BJ (cell line): Measurements from ENCODE around the gene ABCA13. TPM values are rescaled to one million over a fixed set of nuclear protein-coding genes. Genes with fewer than 3 reads are reported as not detected.

Source experiments
- CTCF ChIA-PET: fragments of 350-600 bp; formaldehyde crosslinking; extraction: SDS; loops from one replicate; lab custom pipeline; 2021; ENCODE audit warnings: antibody characterized with exemption, inconsistent platforms; lab: Yijun Ruan, JAX
- POLR2A ChIA-PET: fragments of 300-600 bp; sonication (Branson Sonifier 250); formaldehyde crosslinking; extraction: SDS; loops from one replicate; lab custom pipeline; 2021; ENCODE audit warnings: antibody characterized with exemption; lab: Charles Lee
- DNase-seq: peaks from one replicate; pipeline ENCODE4 v3.0.0-alpha.2; 2011; ENCODE audit warnings: low read depth
- H3K27me3 ChIP-seq: 2 replicates; pipeline ENCODE4 v1.6.0; 2011; ENCODE audit warnings: low read length; ENCODE audit not compliant: control insufficient read depth, insufficient read depth
- H3K36me3 ChIP-seq: 2 replicates; pipeline ENCODE4 v1.5.1; 2011; ENCODE audit warnings: low read length; ENCODE audit not compliant: control insufficient read depth, insufficient read depth
- H3K4me3 ChIP-seq: 2 replicates; pipeline ENCODE4 v1.5.1; 2011; ENCODE audit warnings: low read depth, mild to moderate bottlenecking, control low read depth, low read length
- polyA plus RNA-seq: library from polyadenylated mRNA; depleted of rRNA; stranded (reverse); fragments of >200 nt; gene quantifications from 2 replicates; pipeline ENCODE4 v1.2.3, GENCODE V29; 2011
- TF ChIP-seq, protein P1 (sequence below): IDR thresholded peaks from 2 replicates; pipeline ENCODE4 v1.5.1; 2011; ENCODE audit warnings: low read depth, mild to moderate bottlenecking, control low read depth, inconsistent platforms, low read length, moderate library complexity; ENCODE audit not compliant: insufficient read depth

The ABCA13 gene
- polyA plus RNA-seq, 1 experiment: 0.15 TPM

DNA sequence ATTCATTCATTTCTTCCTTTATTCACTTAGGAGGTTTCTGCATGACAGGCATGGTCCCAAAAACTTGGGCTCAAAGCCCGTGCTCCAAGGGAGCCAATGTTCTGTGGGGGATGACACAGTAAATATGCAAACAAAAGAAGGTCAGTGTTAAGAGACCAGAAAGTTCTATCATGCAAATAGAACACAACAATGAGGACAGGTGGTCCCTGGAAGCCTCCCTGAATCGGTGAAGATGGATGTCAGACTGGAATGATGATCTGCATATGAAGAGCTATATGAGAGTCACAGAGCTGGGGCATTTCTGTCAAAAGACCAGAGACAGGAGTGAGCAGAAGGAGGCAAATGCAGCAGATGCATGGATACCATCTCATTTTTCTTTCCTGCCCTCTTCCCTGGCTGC is 129.0 kb downstream of the ABCA13 start:
- TF ChIP-seq, protein P1, sequence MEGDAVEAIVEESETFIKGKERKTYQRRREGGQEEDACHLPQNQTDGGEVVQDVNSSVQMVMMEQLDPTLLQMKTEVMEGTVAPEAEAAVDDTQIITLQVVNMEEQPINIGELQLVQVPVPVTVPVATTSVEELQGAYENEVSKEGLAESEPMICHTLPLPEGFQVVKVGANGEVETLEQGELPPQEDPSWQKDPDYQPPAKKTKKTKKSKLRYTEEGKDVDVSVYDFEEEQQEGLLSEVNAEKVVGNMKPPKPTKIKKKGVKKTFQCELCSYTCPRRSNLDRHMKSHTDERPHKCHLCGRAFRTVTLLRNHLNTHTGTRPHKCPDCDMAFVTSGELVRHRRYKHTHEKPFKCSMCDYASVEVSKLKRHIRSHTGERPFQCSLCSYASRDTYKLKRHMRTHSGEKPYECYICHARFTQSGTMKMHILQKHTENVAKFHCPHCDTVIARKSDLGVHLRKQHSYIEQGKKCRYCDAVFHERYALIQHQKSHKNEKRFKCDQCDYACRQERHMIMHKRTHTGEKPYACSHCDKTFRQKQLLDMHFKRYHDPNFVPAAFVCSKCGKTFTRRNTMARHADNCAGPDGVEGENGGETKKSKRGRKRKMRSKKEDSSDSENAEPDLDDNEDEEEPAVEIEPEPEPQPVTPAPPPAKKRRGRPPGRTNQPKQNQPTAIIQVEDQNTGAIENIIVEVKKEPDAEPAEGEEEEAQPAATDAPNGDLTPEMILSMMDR: no peak
- no peak for DNase-seq
- ChIA-PET POLR2A (no interaction called here), CTCF (interaction anchor here (0.6 to 3.2 kb wide), 5 partner anchors 9 to 1539 kb away, joined by 3 to 23 read pairs (median 4); no protein-coding TSS in a partner anchor)
- no peak overlapping the region for H3K4me3 ChIP-seq
- no peaks in the 10 kb centered on the region for H3K27me3 ChIP-seq
- H3K36me3 ChIP-seq: no peaks in the 10 kb centered on the region

DNA sequence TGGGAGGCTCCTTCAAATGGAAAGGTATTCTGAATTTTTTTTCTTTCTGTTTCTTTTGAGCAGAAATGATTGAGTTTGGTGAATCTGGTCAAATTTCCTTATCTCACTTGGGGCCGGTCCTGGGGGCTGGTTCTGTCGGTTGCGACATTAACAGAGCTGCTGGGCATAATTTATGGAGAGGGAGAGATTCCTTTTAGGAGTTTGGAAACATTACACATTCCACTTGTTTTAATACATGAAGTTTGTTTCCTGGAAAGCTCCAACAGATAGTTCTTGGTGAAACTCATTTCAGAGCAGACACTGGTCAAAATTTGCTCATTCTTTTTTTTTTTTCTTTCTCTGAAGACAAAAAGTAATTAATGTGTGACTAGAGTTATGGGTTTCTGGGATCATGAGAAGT is 129.9 kb downstream of the ABCA13 start:
- DNase-seq: no peak
- no peak overlapping the region for H3K4me3 ChIP-seq
- no peaks in the 10 kb centered on the region for H3K36me3 ChIP-seq
- no peaks in the 10 kb centered on the region for H3K27me3 ChIP-seq
- TF ChIP-seq, protein P1: no peak
- ChIA-PET CTCF (no interaction called here), POLR2A (interaction anchor here (0.6 kb wide), 1 partner anchor 21 kb away, joined by 6 read pairs; no protein-coding TSS in a partner anchor)

DNA sequence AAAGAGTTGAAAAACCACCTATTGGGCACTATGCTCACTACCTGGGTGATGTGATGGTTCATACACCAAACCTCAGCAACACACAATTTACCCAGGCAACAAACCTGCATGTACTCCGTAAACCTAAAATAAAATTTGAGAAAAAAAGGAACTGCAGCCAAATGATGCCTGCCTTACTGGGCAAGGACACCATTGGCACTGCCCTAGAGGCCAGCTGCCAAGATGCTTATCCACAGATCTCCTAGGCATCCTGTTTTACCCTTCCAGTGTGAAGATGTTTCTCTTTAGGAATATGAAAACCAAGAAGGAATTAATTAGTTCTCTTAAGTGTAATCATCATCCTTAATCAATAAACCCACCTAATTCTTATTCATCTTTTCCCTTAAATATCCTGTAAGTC is 133.4 kb downstream of the ABCA13 start:
- H3K36me3 ChIP-seq: no peaks in the 10 kb centered on the region
- CTCF ChIA-PET: no interaction called here
- DNase-seq: no peak
- no peak overlapping the region for H3K4me3 ChIP-seq
- no peaks in the 10 kb centered on the region for H3K27me3 ChIP-seq
- TF ChIP-seq, protein P1: no peak
- POLR2A ChIA-PET: no interaction called here

DNA sequence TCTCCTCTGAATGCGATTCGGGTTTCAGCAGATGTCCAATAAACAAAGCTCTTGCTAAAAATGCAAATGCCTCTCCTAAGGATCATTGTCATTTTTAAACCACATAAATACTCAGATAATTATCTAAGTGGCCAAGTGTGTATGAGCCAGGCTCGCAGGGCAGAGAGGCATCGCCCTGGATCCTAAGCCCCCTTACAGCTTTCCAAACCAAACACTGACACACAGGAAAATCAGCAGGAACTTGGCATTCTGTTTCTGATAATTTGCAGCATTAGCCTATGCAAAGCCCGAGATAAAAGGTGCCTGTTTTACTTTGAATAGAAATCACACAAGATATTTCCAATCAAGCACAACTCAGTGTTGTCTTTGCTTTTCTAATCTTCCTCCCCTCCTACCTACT is 134.4 kb downstream of the ABCA13 start:
- H3K27me3 ChIP-seq: no peaks in the 10 kb centered on the region; the same call in 1 of the 2 replicates
- no peak overlapping the region for H3K4me3 ChIP-seq
- POLR2A ChIA-PET: no interaction called here
- CTCF ChIA-PET: no interaction called here
- no peak for DNase-seq
- TF ChIP-seq, protein P1: no peak
- no peaks in the 10 kb centered on the region for H3K36me3 ChIP-seq

DNA sequence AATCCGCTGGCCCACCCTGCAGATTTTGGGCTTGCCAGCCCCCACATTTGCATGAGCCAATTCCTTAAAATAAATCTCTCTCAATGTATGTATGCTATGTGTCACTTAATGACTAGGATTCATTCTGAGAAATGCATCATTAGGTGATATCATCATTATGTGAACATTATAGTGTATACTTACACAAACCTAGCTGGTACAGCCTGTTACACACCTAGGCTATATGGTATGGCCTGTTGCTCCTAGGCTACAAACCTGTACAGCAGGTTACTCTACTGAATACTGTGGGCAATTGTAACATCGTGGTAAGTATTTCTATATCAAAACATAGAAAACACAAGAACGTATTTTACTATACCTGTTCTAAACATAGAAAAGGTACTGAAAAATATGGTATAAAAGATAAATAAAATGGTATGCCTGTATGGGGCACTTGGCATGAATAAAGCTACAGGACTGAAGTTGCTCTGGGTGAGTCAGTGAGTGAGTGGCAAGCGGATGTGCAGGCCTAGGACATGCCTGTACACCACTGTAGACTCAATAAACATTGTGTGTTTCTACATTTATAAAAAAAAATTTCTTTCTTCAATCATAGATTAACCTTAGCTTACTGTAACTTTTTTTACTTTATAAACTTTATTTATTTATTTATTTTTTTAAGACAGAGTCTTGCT is 135.9 kb downstream of the ABCA13 start:
- TF ChIP-seq, protein P1: no peak
- no peaks in the 10 kb centered on the region; the same call in 1 of the 2 replicates for H3K27me3 ChIP-seq
- POLR2A ChIA-PET: no interaction called here
- CTCF ChIA-PET: interaction anchor here (0.6 to 0.8 kb wide), 2 partner anchors 8 to 1681 kb away, joined by 3 to 4 read pairs; no protein-coding TSS in a partner anchor
- no peak overlapping the region for H3K4me3 ChIP-seq
- H3K36me3 ChIP-seq: no peaks in the 10 kb centered on the region
- no peak for DNase-seq
